ENCODE measurements around the gene ANO8. TPM values are rescaled to one million over a fixed set of nuclear protein-coding genes. Genes with fewer than 3 reads are reported as not detected.

The ANO8 gene
- total RNA-seq, 1 experiment from 2014 or later, result 21.9 TPM

DNA sequence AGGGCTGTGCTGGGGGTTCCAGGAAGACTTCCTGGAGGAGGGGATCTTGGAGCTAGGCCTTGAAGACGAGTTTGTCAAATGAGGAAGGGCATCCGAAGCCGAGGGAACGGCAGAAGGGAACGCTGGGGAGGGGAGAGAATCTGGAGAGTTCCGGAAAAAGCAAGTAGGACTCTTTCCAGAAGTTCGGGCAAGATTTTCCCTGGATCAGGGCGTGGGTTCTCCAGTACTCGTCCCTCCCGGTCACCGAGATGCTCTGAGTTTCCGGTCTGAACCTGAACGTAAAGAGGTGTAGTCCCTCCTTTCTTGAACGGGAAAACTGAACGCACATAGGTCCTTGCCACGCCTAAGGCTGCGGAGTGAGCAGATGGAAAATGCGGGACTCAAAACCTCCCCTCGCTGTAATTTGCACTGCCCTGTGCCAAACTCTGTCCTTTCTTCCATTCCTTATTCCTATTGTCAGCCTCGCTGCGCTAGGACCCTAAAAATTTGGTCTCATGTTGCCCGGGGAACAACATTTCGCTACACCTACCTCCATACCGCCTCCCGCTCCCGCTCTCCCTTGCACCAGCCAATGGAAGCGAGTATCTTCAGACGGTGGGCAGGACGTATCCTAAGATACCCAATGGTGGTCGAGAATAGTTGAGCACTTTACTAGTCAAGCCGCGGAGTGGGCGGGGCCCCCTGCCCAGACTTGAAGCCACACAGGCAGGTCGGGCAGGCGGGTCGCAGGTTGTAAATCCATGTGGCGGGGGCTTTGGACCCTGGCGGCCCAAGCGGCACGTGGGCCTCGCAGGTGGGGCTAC is 2.4 kb upstream of the ANO8 start, which contains the start of gene GTPBP3:
Gene GTPBP3, plus strand, starts transcription at position 682 of the 803 bp plus-strand sequence. Its CDS starts 59 bp downstream, at position 741.
- Histone ChIP-seq H3K79me2 (ENCODE audit: insufficient read depth, low read length) (no peaks in the 10 kb centered on the region), H4K20me1 (ENCODE audit: control insufficient read depth, insufficient read depth, insufficient read length) (no peaks in the 10 kb centered on the region)
- peaks cover 15 to 28% (median 25%) of the 10 kb centered on the region in 3 experiments for H3K36me3 Mint-ChIP-seq (ENCODE audit: insufficient read depth in 1 of 3, low read depth in 3 of 3)

More for the DNA sequence above, 2.4 kb upstream of the ANO8 start, which contains the start of gene GTPBP3:
- Histone ChIP-seq H2BK12ac (ENCODE audit: insufficient read length, low read depth, low read length) (no peak within 1 kb of the TSS), H2BK120ac (ENCODE audit: low read depth, low read length, poor library complexity, severe bottlenecking) (no peak within 1 kb of the TSS), H4K91ac (ENCODE audit: insufficient read length, low read depth, low read length) (no peak within 1 kb of the TSS), H2AK5ac (ENCODE audit: insufficient read length, low read length) (no peak within 1 kb of the TSS), H3K23me2 (ENCODE audit: insufficient read length, low read depth, low read length, poor library complexity, severe bottlenecking) (peaks cover 25% of the 10 kb centered on the region), H3K23ac (ENCODE audit: insufficient read length, low read depth, low read length) (no peak within 1 kb of the TSS), H2BK5ac (ENCODE audit: insufficient read length, low read length) (peak within 1 kb of the TSS; percentile 13), H3K4ac (ENCODE audit: low read depth, low read length) (no peak within 1 kb of the TSS), H3K27ac (ENCODE audit: insufficient read length, low read depth, low read length) (peak within 1 kb of the TSS; percentile 62), H3K9me3 (ENCODE audit: control insufficient read depth, low read depth, low read length) (no peaks in the 10 kb centered on the region), H4K8ac (replicated peaks; ENCODE audit: insufficient read length, low read depth, low read length) (no peak within 1 kb of the TSS), H3K79me1 (ENCODE audit: insufficient read depth, low read depth, low read length, poor library complexity, severe bottlenecking) (no peaks in the 10 kb centered on the region), H4K5ac (ENCODE audit: insufficient read length, low read depth, low read length) (peak within 1 kb of the TSS; percentile 9), H3K4me2 (ENCODE audit: insufficient read depth, insufficient read length, low read length) (peak within 1 kb of the TSS; percentile 86), H3K4me1 (ENCODE audit: insufficient read depth, low read length) (peaks cover 2% of the 10 kb centered on the region; the same call in 1 of the 2 replicates), H3K14ac (ENCODE audit: insufficient read depth, low read length) (peak within 1 kb of the TSS; percentile 14), H3K9ac (ENCODE audit: extremely low read depth, insufficient read length, low read length) (peak within 1 kb of the TSS; percentile 78), H2BK15ac (ENCODE audit: low read depth, low read length) (no peak within 1 kb of the TSS), H3K56ac (ENCODE audit: insufficient read length, low read depth, low read length) (no peak within 1 kb of the TSS), H3K27me3 (ENCODE audit: insufficient read depth, low read length) (no peaks in the 10 kb centered on the region), H3T11ph (ENCODE audit: low read length) (no peak within 1 kb of the TSS), H2BK20ac (ENCODE audit: low read depth, low read length, poor library complexity, severe bottlenecking) (no peak within 1 kb of the TSS), H2AFZ (ENCODE audit: low read length) (no peak within 1 kb of the TSS), H3K18ac (ENCODE audit: insufficient read length, low read depth, low read length) (peak within 1 kb of the TSS; percentile 41)
- Mint-ChIP-seq H3K9me3 (no peaks in the 10 kb centered on the region; a peak in 1 of 5 replicates), H3K4me1 (peaks cover 23 to 51% of the 10 kb centered on the region in 2 experiments), H3K27me3 (ENCODE audit: low read depth) (peaks cover 2% of the 10 kb centered on the region; the same call in 1 of the 2 replicates), H3K4me3 (peak within 1 kb of the TSS; percentile 97 to 98), H3K27ac (peak within 1 kb of the TSS; percentile 98 to 100 (median 98))
- TF ChIP-seq CTCF (conservative IDR thresholded peaks at IDR 0.05), result no peak
- peak; percentile 99 for DNase-seq
- WGBS (ENCODE audit: extremely low coverage, insufficient read length, low lambda C conversion rate), result no CpG with 5 or more reads among the region's 41 CpGs
